Glutamatergic neuron (in vitro differentiated cells): ENCODE measurements around the gene TRIM29. TPM values are rescaled to one million over a fixed set of nuclear protein-coding genes. Genes with fewer than 3 reads are reported as not detected.

Source experiments
- DNase-seq: peaks from one replicate; pipeline ENCODE4 v3.0.0; 2022
- H3K27ac Mint-ChIP-seq: one replicate; pipeline ENCODE4 v1.8.0; 2020; ENCODE audit warnings: mild to moderate bottlenecking, mixed read lengths, inconsistent platforms; ENCODE audit not compliant: unreplicated experiment
- H3K27me3 Mint-ChIP-seq: one replicate; pipeline ENCODE4 v1.8.0; 2020; ENCODE audit warnings: mild to moderate bottlenecking, moderate library complexity, mixed read lengths, inconsistent platforms; ENCODE audit not compliant: unreplicated experiment
- H3K36me3 Mint-ChIP-seq: one replicate; pipeline ENCODE4 v1.8.0; 2020; ENCODE audit warnings: mild to moderate bottlenecking, mixed read lengths, inconsistent platforms; ENCODE audit not compliant: unreplicated experiment
- H3K4me1 Mint-ChIP-seq: one replicate; pipeline ENCODE4 v1.8.0; 2020; ENCODE audit warnings: mild to moderate bottlenecking, low read depth, mixed read lengths, inconsistent platforms; ENCODE audit not compliant: unreplicated experiment
- H3K4me3 Mint-ChIP-seq: one replicate; pipeline ENCODE4 v1.8.0; 2020; ENCODE audit warnings: mild to moderate bottlenecking, mixed read lengths, inconsistent platforms; ENCODE audit not compliant: unreplicated experiment
- H3K9me3 Mint-ChIP-seq: one replicate; pipeline ENCODE4 v1.8.0; 2020; ENCODE audit warnings: mild to moderate bottlenecking, moderate library complexity, mixed read lengths, inconsistent platforms; ENCODE audit not compliant: unreplicated experiment
- total RNA-seq: library from RNA; stranded (reverse); fragmentation: NEBNext Ultra II Directional; extraction: Animal tissue kit (Norgen Biotek cat#: 25700); gene quantifications from one replicate; pipeline ENCODE4 v1.2.1, GENCODE V29; 2021; ENCODE audit not compliant: unreplicated experiment
- TF ChIP-seq, protein P1 (sequence below): fragments of 200-600 bp; sonication (generic); IDR thresholded peaks from one replicate; pipeline ENCODE4 v1.5.0; 2021; ENCODE audit not compliant: partially characterized antibody, unreplicated experiment

The TRIM29 gene
- total RNA-seq, 1 donor from 2014 or later = not detected

- no peaks in the 10 kb centered on the region for H3K4me1 Mint-ChIP-seq
Measured at GRCh38 chr11:120178561-120179056, 40.7 kb upstream of the TRIM29 start.

DNA sequence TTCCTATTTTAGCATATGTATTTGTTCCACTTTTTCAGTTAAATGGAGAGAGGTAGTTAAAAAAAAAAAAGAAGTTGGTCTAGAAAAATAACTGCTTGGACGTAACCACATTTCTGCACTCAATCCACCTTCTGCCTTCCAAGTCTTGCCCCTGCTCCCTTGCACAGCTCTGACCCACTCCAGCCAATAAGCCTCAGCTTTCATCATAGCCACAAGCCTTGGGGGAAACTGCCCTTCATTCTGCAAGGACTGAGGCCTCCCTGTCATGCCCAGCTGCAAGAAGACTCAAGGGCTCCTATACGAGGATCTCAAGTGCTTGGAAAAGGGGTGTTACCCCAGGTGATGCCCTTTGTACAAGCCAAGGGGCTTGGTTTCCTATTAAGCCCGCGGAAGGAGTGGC is 37.0 kb upstream of the TRIM29 start:
- Mint-ChIP-seq H3K27ac (no peak overlapping the region), H3K9me3 (peaks cover 3% of the 10 kb centered on the region), H3K4me1 (no peaks in the 10 kb centered on the region), H3K36me3 (no peaks in the 10 kb centered on the region), H3K27me3 (peaks cover 21% of the 10 kb centered on the region), H3K4me3 (no peak overlapping the region)
- no peak for DNase-seq
- TF ChIP-seq, protein P1, sequence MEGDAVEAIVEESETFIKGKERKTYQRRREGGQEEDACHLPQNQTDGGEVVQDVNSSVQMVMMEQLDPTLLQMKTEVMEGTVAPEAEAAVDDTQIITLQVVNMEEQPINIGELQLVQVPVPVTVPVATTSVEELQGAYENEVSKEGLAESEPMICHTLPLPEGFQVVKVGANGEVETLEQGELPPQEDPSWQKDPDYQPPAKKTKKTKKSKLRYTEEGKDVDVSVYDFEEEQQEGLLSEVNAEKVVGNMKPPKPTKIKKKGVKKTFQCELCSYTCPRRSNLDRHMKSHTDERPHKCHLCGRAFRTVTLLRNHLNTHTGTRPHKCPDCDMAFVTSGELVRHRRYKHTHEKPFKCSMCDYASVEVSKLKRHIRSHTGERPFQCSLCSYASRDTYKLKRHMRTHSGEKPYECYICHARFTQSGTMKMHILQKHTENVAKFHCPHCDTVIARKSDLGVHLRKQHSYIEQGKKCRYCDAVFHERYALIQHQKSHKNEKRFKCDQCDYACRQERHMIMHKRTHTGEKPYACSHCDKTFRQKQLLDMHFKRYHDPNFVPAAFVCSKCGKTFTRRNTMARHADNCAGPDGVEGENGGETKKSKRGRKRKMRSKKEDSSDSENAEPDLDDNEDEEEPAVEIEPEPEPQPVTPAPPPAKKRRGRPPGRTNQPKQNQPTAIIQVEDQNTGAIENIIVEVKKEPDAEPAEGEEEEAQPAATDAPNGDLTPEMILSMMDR = no peak

More at GRCh38 chr11:120178561-120179056, 40.7 kb upstream of the TRIM29 start:
- H3K36me3 Mint-ChIP-seq = no peaks in the 10 kb centered on the region
- H3K4me3 Mint-ChIP-seq = no peak overlapping the region
- peaks cover 1% of the 10 kb centered on the region for H3K9me3 Mint-ChIP-seq
- peaks cover 13% of the 10 kb centered on the region for H3K27me3 Mint-ChIP-seq
- TF ChIP-seq, protein P1 = no peak
- no peak overlapping the region for H3K27ac Mint-ChIP-seq
- DNase-seq = no peak

DNA sequence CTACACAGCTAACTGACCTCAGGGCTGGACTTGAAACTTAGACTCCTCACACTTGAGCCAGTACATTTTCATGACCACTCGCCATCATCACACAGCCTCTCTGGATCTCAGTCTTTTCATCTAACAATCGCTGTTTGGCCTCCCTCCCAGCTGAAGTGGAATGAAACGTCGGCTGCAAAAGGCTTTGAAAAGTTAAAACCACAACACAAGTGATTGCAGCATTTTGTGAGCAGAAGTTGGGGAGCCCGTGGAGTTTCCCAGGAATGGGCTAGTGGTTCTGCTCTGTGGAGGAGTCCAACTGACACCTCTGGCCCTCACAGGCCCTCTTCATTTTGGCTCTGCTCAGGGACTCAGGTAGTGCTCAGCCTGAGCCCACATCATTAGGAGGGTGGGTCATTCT is 35.9 kb upstream of the TRIM29 start:
- Mint-ChIP-seq H3K27me3 (peaks cover 15% of the 10 kb centered on the region), H3K9me3 (peaks cover 2% of the 10 kb centered on the region), H3K4me1 (no peaks in the 10 kb centered on the region), H3K36me3 (no peaks in the 10 kb centered on the region), H3K4me3 (no peak overlapping the region), H3K27ac (no peak overlapping the region)
- TF ChIP-seq, protein P1 = no peak
- no peak for DNase-seq

- peaks cover 18% of the 10 kb centered on the region for H3K27me3 Mint-ChIP-seq
Measured at GRCh38 chr11:120173019-120173705, 35.2 kb upstream of the TRIM29 start.

More at GRCh38 chr11:120173019-120173705, 35.2 kb upstream of the TRIM29 start:
- Mint-ChIP-seq H3K4me3 (no peak overlapping the region), H3K27ac (no peak overlapping the region), H3K9me3 (peaks cover 4% of the 10 kb centered on the region), H3K4me1 (no peaks in the 10 kb centered on the region), H3K36me3 (no peaks in the 10 kb centered on the region)
- TF ChIP-seq, protein P1 = no peak
- no peak for DNase-seq
